ENCODE data around the gene LOXL3. TPM values are rescaled to one million over a fixed set of nuclear protein-coding genes. Genes with fewer than 3 reads are reported as not detected.

Gene LOXL3
- total RNA-seq, 4 donors from 2014 or later: 0.98 to 5.6 (median 2.2) TPM

GRCh38 chr2:74544634-74545033 lies 9.1 kb downstream of the LOXL3 start:
- Histone ChIP-seq H3K27me3 (no peaks in the 10 kb centered on the region), H3K27ac (no peak overlapping the region), H3K36me3 (no peaks in the 10 kb centered on the region), H3K9me3 (no peaks in the 10 kb centered on the region), H3K4me3 (replicated peaks in 1 of 3) (no peak overlapping the region), H3K4me1 (peaks cover 5 to 6% of the 10 kb centered on the region in 2 donors)
- TF ChIP-seq POLR2A (IDR thresholded peaks at IDR 0.05): no peak
- TF ChIP-seq CTCF (IDR thresholded peaks at IDR 0.05): no peak
- WGBS, 2 donors: 93 to 97% methylated on average over 3 of the region's 3 CpGs
- intact Hi-C loops (cut with DNase I): no loop called here
- no peak for DNase-seq

- DNase-seq: no peak
- intact Hi-C loops (cut with DNase I): no loop called here
- H3K4me1 ChIP-seq: peaks cover 0 to 6% of the 10 kb centered on the region in 2 donors
- H3K27ac ChIP-seq: no peak overlapping the region
- no peaks in the 10 kb centered on the region for H3K9me3 ChIP-seq
- 85 to 86% methylated on average over 1 of the region's 1 CpG for WGBS, 2 donors
- TF ChIP-seq POLR2A (IDR thresholded peaks at IDR 0.05) (no peak), CTCF (IDR thresholded peaks at IDR 0.05) (no peak)
- H3K36me3 ChIP-seq: no peaks in the 10 kb centered on the region
- no peaks in the 10 kb centered on the region for H3K27me3 ChIP-seq
- no peak overlapping the region for H3K4me3 ChIP-seq (replicated peaks in 1 of 3)
Observed at GRCh38 chr2:74542978-74543377, 10.8 kb downstream of the LOXL3 start.

GRCh38 chr2:74540291-74540690 lies 13.5 kb downstream of the LOXL3 start:
- WGBS, 2 donors: 75 to 85% methylated on average over 5 of the region's 5 CpGs
- no peaks in the 10 kb centered on the region for H3K36me3 ChIP-seq
- no peaks in the 10 kb centered on the region for H3K27me3 ChIP-seq
- TF ChIP-seq CTCF (IDR thresholded peaks at IDR 0.05): no peak
- TF ChIP-seq POLR2A (IDR thresholded peaks at IDR 0.05): no peak
- intact Hi-C loops (cut with DNase I): no loop called here
- DNase-seq: no peak
- H3K4me1 ChIP-seq: peaks cover 0 to 6% of the 10 kb centered on the region in 2 donors
- H3K9me3 ChIP-seq: no peaks in the 10 kb centered on the region
- no peak overlapping the region for H3K27ac ChIP-seq
- no peak overlapping the region for H3K4me3 ChIP-seq (replicated peaks in 1 of 3)

GRCh38 chr2:74538881-74539339 lies 14.8 kb downstream of the LOXL3 start:
- no peak for TF ChIP-seq POLR2A (IDR thresholded peaks at IDR 0.05)
- no peak for TF ChIP-seq CTCF (IDR thresholded peaks at IDR 0.05)
- 54 to 58% methylated on average over 7 of the region's 7 CpGs for WGBS, 2 donors
- Histone ChIP-seq H3K4me3 (replicated peaks in 1 of 3) (no peak overlapping the region), H3K27ac (no peak overlapping the region), H3K27me3 (no peaks in the 10 kb centered on the region), H3K9me3 (no peaks in the 10 kb centered on the region), H3K36me3 (no peaks in the 10 kb centered on the region), H3K4me1 (peaks cover 0 to 6% of the 10 kb centered on the region in 2 donors)
- no peak for DNase-seq
- intact Hi-C loops (cut with DNase I): no loop called here

GRCh38 chr2:74537140-74537539 lies 16.6 kb downstream of the LOXL3 start:
- H3K9me3 ChIP-seq: no peaks in the 10 kb centered on the region
- H3K27ac ChIP-seq: no peak overlapping the region
- no peak overlapping the region for H3K4me3 ChIP-seq (replicated peaks in 1 of 3)
- no peak for DNase-seq
- TF ChIP-seq CTCF (IDR thresholded peaks at IDR 0.05): no peak
- TF ChIP-seq POLR2A (IDR thresholded peaks at IDR 0.05): no peak
- intact Hi-C loops (cut with DNase I): no loop called here
- 69 to 73% methylated on average over 4 of the region's 4 CpGs for WGBS, 2 donors
- H3K27me3 ChIP-seq: no peaks in the 10 kb centered on the region
- peaks cover 0 to 11% of the 10 kb centered on the region in 2 donors for H3K36me3 ChIP-seq
- H3K4me1 ChIP-seq: peaks cover 0 to 6% of the 10 kb centered on the region in 2 donors

Data from thyroid gland (tissue), 4 donors.